WERI-Rb-1 (cell line): Measurements from ENCODE around the gene STIM1.

Experiments
- DNase-seq: peaks from one replicate; pipeline ENCODE4 v3.0.0-alpha.2; 2020
- H3K27ac ChIP-seq: fragments of 250-450 bp; sonication (Bioruptor Pico); 2 replicates; pipeline ENCODE4 v1.5.1; 2020; ENCODE audit warnings: mild to moderate bottlenecking, moderate library complexity
- H3K27me3 ChIP-seq: fragments of 250-450 bp; sonication (Bioruptor Pico); 2 replicates; pipeline ENCODE4 v1.5.1; 2021; ENCODE audit warnings: mild to moderate bottlenecking, low read depth, moderate library complexity; ENCODE audit not compliant: insufficient read depth, severe bottlenecking
- H3K36me3 ChIP-seq: fragments of 250-450 bp; sonication (Bioruptor Pico); 2 replicates; pipeline ENCODE4 v1.5.1; 2020; ENCODE audit warnings: mild to moderate bottlenecking, moderate library complexity
- H3K4me3 ChIP-seq: 2 replicates; pipeline ENCODE4 v1.5.1; 2011; ENCODE audit warnings: low read depth, mild to moderate bottlenecking, control low read depth, low read length
- H3K9me3 ChIP-seq: fragments of 250-450 bp; sonication (Bioruptor Pico); 2 replicates; pipeline ENCODE4 v1.5.1; 2021; ENCODE audit warnings: mild to moderate bottlenecking, moderate library complexity; ENCODE audit not compliant: severe bottlenecking
- CTCF ChIP-seq: IDR thresholded peaks from 2 replicates; pipeline ENCODE4 v1.5.1; 2011; ENCODE audit warnings: low read depth, mild to moderate bottlenecking, control low read depth, inconsistent platforms, low read length

Gene STIM1

DNA sequence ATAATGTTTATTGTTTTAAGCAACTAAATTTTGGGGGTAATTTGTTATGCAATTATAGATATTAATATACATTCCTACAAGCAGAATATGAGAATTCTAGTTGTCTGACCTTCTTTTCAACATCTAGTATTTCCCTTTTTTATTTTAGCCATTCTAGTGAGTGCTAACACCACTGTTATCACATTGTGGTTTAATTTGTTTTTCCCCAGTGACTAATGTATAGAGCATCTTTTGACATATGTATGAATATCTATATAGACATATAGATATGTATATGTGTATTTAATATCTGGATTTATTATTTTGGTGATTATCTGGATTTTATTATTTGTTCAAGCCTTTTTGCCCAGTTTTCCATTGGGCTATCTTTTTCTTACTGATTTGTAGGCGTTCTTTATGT is 66.6 kb downstream of the STIM1 start:
- Histone ChIP-seq H3K9me3 (no peaks in the 10 kb centered on the region), H3K27me3 (no peaks in the 10 kb centered on the region), H3K36me3 (no peaks in the 10 kb centered on the region), H3K27ac (no peak overlapping the region), H3K4me3 (no peak overlapping the region)
- no peak for DNase-seq
- no peak for TF ChIP-seq CTCF

GRCh38 chr11:3925513-3925912 is 70.0 kb downstream of the STIM1 start:
- Histone ChIP-seq H3K9me3 (no peaks in the 10 kb centered on the region), H3K4me3 (no peak overlapping the region), H3K36me3 (no peaks in the 10 kb centered on the region), H3K27ac (no peak overlapping the region), H3K27me3 (no peaks in the 10 kb centered on the region)
- TF ChIP-seq CTCF, result no peak
- DNase-seq, result no peak

GRCh38 chr11:3926458-3927095 is 71.1 kb downstream of the STIM1 start:
- no peak overlapping the region for H3K4me3 ChIP-seq
- H3K9me3 ChIP-seq, result no peaks in the 10 kb centered on the region
- no peak for TF ChIP-seq CTCF
- H3K36me3 ChIP-seq, result no peaks in the 10 kb centered on the region
- H3K27ac ChIP-seq, result no peak overlapping the region
- H3K27me3 ChIP-seq, result no peaks in the 10 kb centered on the region
- DNase-seq, result no peak

DNA sequence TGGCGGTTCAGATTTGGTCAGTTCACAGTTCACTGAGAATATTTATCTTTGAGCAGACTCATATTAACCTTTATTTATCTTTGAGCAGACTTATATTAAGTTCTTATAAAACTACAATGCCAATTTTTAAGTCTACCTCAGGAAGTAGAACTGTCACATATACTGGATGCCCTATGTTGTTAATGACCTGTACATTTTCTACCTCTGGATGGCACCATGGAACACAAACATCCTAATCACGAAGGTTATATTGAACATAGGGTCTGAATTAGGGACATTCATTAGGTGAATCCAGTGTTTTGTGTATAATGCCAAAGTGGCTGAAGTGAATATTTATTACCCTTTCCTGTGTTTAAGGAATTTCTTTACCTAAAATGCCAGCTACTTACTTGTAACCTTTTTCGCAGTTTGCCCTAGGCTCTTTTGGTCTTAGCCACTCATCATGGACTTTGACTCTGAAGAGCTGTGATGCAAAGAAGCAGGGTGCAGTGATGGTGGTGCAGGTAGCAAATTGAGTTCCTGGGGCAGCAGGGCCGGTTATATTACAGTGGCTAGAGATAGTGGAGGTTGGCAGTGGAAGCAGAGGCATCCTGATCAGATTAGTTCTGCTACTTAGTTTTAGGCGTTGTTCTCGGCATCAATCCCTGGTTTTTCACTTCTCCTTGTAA is 71.8 kb downstream of the STIM1 start:
- Histone ChIP-seq H3K36me3 (no peaks in the 10 kb centered on the region), H3K4me3 (no peak overlapping the region), H3K27me3 (no peaks in the 10 kb centered on the region), H3K9me3 (no peaks in the 10 kb centered on the region), H3K27ac (no peak overlapping the region)
- no peak for DNase-seq
- no peak for TF ChIP-seq CTCF

DNA sequence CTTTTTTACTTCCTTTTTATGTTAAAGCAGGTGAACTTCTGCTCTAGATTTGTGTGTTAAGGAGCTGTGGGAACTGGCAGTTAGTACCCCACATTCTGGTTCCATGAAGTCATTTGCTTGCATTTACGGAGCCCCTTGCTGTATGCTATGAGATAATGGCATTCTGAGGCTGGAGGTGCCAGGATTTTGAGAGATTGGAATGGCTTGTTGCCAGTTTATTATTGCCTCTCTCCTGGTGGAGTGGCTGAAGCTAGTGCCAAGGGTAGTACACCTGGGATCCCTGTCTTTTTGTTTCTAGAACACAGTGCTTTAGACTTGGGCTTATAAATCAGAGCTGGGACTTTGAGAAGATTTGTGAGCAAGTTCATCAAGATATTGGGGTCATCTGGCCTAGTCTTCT is 73.8 kb downstream of the STIM1 start:
- Histone ChIP-seq H3K36me3 (no peaks in the 10 kb centered on the region), H3K4me3 (no peak overlapping the region), H3K27me3 (no peaks in the 10 kb centered on the region), H3K27ac (no peak overlapping the region), H3K9me3 (no peaks in the 10 kb centered on the region)
- DNase-seq, result no peak
- TF ChIP-seq CTCF, result no peak

GRCh38 chr11:3929649-3930048 is 74.2 kb downstream of the STIM1 start:
- no peak for TF ChIP-seq CTCF
- no peaks in the 10 kb centered on the region for H3K27me3 ChIP-seq
- no peak for DNase-seq
- no peaks in the 10 kb centered on the region for H3K9me3 ChIP-seq
- no peak overlapping the region for H3K27ac ChIP-seq
- no peaks in the 10 kb centered on the region for H3K36me3 ChIP-seq
- H3K4me3 ChIP-seq, result no peak overlapping the region
